CD4-positive, alpha-beta T cell treated with Interleukin-1 beta for 1 hour (primary cell): ENCODE measurements around the gene HAUS1.
"Not testable (repeated sequence)": the region's sequence is repeated elsewhere in the genome, so short reads cannot be mapped to it uniquely, and the experiment has no call there.

Experiments
- DNase-seq, 2 donors: peaks; one replicate each; pipeline ENCODE4 v3.0.0-alpha.2; 2020 to 2022

The HAUS1 gene

GRCh38 chr18:46104128-46104911 lies at the start of gene HAUS1:
TSS of gene HAUS1 (plus strand) at chr18:46104385. CDS start at chr18:46104412, 27 bp downstream.
- peak; percentile 76 to 80 for DNase-seq

GRCh38 chr18:46054956-46055837 lies 49.0 kb upstream of the HAUS1 start:
- peak in 1 of 2 donors; percentile 29 for DNase-seq

- no peak for DNase-seq
Measured at GRCh38 chr18:46055838-46056230, 48.4 kb upstream of the HAUS1 start.

GRCh38 chr18:46060359-46060841 lies 43.8 kb upstream of the HAUS1 start:
- no peak for DNase-seq

GRCh38 chr18:46061387-46061786 lies 42.8 kb upstream of the HAUS1 start:
- no peak for DNase-seq

GRCh38 chr18:46061796-46062195 lies 42.4 kb upstream of the HAUS1 start:
- no peak for DNase-seq

GRCh38 chr18:46062781-46063180 lies 41.4 kb upstream of the HAUS1 start:
- no peak for DNase-seq

- DNase-seq, result no peak
Measured at GRCh38 chr18:46067438-46068007, 36.7 kb upstream of the HAUS1 start.

GRCh38 chr18:46068763-46069162 lies 35.4 kb upstream of the HAUS1 start:
- DNase-seq, result no peak

GRCh38 chr18:46069524-46069923 lies 34.7 kb upstream of the HAUS1 start:
- DNase-seq, result no peak

GRCh38 chr18:46070232-46070631 lies 34.0 kb upstream of the HAUS1 start:
- DNase-seq, result no peak

- DNase-seq, result peak in 1 of 2 donors; percentile 14
Measured at GRCh38 chr18:46070815-46071652, 33.2 kb upstream of the HAUS1 start.

GRCh38 chr18:46071653-46072375 lies 32.4 kb upstream of the HAUS1 start, which contains the start of gene PSTPIP2:
TSS of gene PSTPIP2 (minus strand) at chr18:46072260. CDS start at chr18:46072188, 72 bp downstream.
- DNase-seq, result peak; percentile 68 to 69

GRCh38 chr18:46072376-46072867 lies 31.8 kb upstream of the HAUS1 start:
- no peak for DNase-seq

- no peak for DNase-seq
Measured at GRCh38 chr18:46072959-46073358, 31.2 kb upstream of the HAUS1 start.

- DNase-seq, result peak; percentile 40 to 81
Measured at GRCh38 chr18:46073474-46074331, 30.5 kb upstream of the HAUS1 start.

GRCh38 chr18:46079336-46079735 lies 24.8 kb upstream of the HAUS1 start:
- DNase-seq, result no peak

GRCh38 chr18:46080156-46080555 lies 24.0 kb upstream of the HAUS1 start:
- no peak for DNase-seq

GRCh38 chr18:46084431-46084830 lies 19.8 kb upstream of the HAUS1 start:
- no peak for DNase-seq

GRCh38 chr18:46088501-46088900 lies 15.7 kb upstream of the HAUS1 start:
- not testable (repeated sequence) for DNase-seq
